ENCODE data around the gene CD38. TPM values are rescaled to one million over a fixed set of nuclear protein-coding genes. Genes with fewer than 3 reads are reported as not detected.
"Not testable (repeated sequence)": the region's sequence is repeated elsewhere in the genome, so short reads cannot be mapped to it uniquely, and the experiment has no call there.

The CD38 gene
- polyA plus RNA-seq (2013, experiment 1 of 2) = 0.26 TPM
- 0.15 TPM for polyA plus RNA-seq (2013, experiment 2 of 2)

GRCh38 chr4:15778289-15779241, at the start of gene CD38:
Gene CD38 (plus strand): TSS chr4:15778328. CDS start chr4:15778415, 87 bp downstream.
- H3K9me3 ChIP-seq (ENCODE audit: control insufficient read depth, low read length) = no peaks in the 10 kb centered on the region
- 1 to 2% methylated on average over 48 to 66 of the region's 76 CpGs for WGBS, 2 experiments (ENCODE audit: insufficient coverage in 2 of 2)
- H3K36me3 ChIP-seq (ENCODE audit: control insufficient read depth, insufficient read depth, low read length) = no peaks in the 10 kb centered on the region
- peaks cover 5% of the 10 kb centered on the region for H3K4me1 ChIP-seq (ENCODE audit: control insufficient read depth, insufficient read depth, low read length, poor library complexity, severe bottlenecking)
- H3K27ac ChIP-seq (ENCODE audit: low read depth, low read length, severe bottlenecking) = no peak within 1 kb of the TSS
- peak within 1 kb of the TSS; percentile 41 for H3K4me3 ChIP-seq (ENCODE audit: extremely low read depth, insufficient read depth, low read length, poor library complexity, severe bottlenecking)

- no peaks in the 10 kb centered on the region for H3K36me3 ChIP-seq (ENCODE audit: control insufficient read depth, insufficient read depth, low read length)
- no peaks in the 10 kb centered on the region for H3K4me1 ChIP-seq (ENCODE audit: control insufficient read depth, insufficient read depth, low read length, poor library complexity, severe bottlenecking)
- no peaks in the 10 kb centered on the region for H3K9me3 ChIP-seq (ENCODE audit: control insufficient read depth, low read length)
- H3K27ac ChIP-seq (ENCODE audit: low read depth, low read length, severe bottlenecking) = no peak overlapping the region
- 13 to 25% methylated on average over 2 of the region's 3 CpGs for WGBS, 2 experiments (ENCODE audit: insufficient coverage in 2 of 2)
- no peak overlapping the region for H3K4me3 ChIP-seq (ENCODE audit: extremely low read depth, insufficient read depth, low read length, poor library complexity, severe bottlenecking)
Observed at GRCh38 chr4:15729910-15730533, 48.1 kb upstream of the CD38 start.

- 50 to 71% methylated on average over 2 to 4 of the region's 5 CpGs for WGBS, 2 experiments (ENCODE audit: insufficient coverage in 2 of 2)
- H3K9me3 ChIP-seq (ENCODE audit: control insufficient read depth, low read length); H3K27ac ChIP-seq (ENCODE audit: low read depth, low read length, severe bottlenecking); H3K4me3 ChIP-seq (ENCODE audit: extremely low read depth, insufficient read depth, low read length, poor library complexity, severe bottlenecking); H3K36me3 ChIP-seq (ENCODE audit: control insufficient read depth, insufficient read depth, low read length); H3K4me1 ChIP-seq (ENCODE audit: control insufficient read depth, insufficient read depth, low read length, poor library complexity, severe bottlenecking): not testable (repeated sequence)
Observed at GRCh38 chr4:15733061-15733460, 45.1 kb upstream of the CD38 start.

- Histone ChIP-seq H3K27ac (ENCODE audit: low read depth, low read length, severe bottlenecking) (no peak overlapping the region), H3K4me1 (ENCODE audit: control insufficient read depth, insufficient read depth, low read length, poor library complexity, severe bottlenecking) (no peaks in the 10 kb centered on the region), H3K4me3 (ENCODE audit: extremely low read depth, insufficient read depth, low read length, poor library complexity, severe bottlenecking) (no peak overlapping the region), H3K9me3 (ENCODE audit: control insufficient read depth, low read length) (no peaks in the 10 kb centered on the region), H3K36me3 (ENCODE audit: control insufficient read depth, insufficient read depth, low read length) (no peaks in the 10 kb centered on the region)
- WGBS, 2 experiments (ENCODE audit: insufficient coverage in 2 of 2) = 93 to 100% methylated on average over 1 to 2 of the region's 6 CpGs
Observed at GRCh38 chr4:15735536-15735935, 42.6 kb upstream of the CD38 start.

- Histone ChIP-seq H3K36me3 (ENCODE audit: control insufficient read depth, insufficient read depth, low read length) (no peaks in the 10 kb centered on the region), H3K4me3 (ENCODE audit: extremely low read depth, insufficient read depth, low read length, poor library complexity, severe bottlenecking) (no peak overlapping the region), H3K27ac (ENCODE audit: low read depth, low read length, severe bottlenecking) (no peak overlapping the region), H3K4me1 (ENCODE audit: control insufficient read depth, insufficient read depth, low read length, poor library complexity, severe bottlenecking) (no peaks in the 10 kb centered on the region), H3K9me3 (ENCODE audit: control insufficient read depth, low read length) (no peaks in the 10 kb centered on the region)
- WGBS, 2 experiments (ENCODE audit: insufficient coverage in 2 of 2) = 70 to 83% methylated on average over 2 to 4 of the region's 4 CpGs
Observed at GRCh38 chr4:15736514-15737050, 41.5 kb upstream of the CD38 start.

GRCh38 chr4:15737255-15737654, 40.9 kb upstream of the CD38 start:
- no peak overlapping the region for H3K27ac ChIP-seq (ENCODE audit: low read depth, low read length, severe bottlenecking)
- no peaks in the 10 kb centered on the region for H3K36me3 ChIP-seq (ENCODE audit: control insufficient read depth, insufficient read depth, low read length)
- WGBS, 2 experiments (ENCODE audit: insufficient coverage in 2 of 2) = 67 to 78% methylated on average over 1 to 2 of the region's 3 CpGs
- no peak overlapping the region for H3K4me3 ChIP-seq (ENCODE audit: extremely low read depth, insufficient read depth, low read length, poor library complexity, severe bottlenecking)
- H3K4me1 ChIP-seq (ENCODE audit: control insufficient read depth, insufficient read depth, low read length, poor library complexity, severe bottlenecking) = no peaks in the 10 kb centered on the region
- peaks cover 1% of the 10 kb centered on the region for H3K9me3 ChIP-seq (ENCODE audit: control insufficient read depth, low read length)

GRCh38 chr4:15738877-15739276, 39.3 kb upstream of the CD38 start:
- H3K4me3 ChIP-seq (ENCODE audit: extremely low read depth, insufficient read depth, low read length, poor library complexity, severe bottlenecking) = no peak overlapping the region
- peaks cover 10% of the 10 kb centered on the region for H3K9me3 ChIP-seq (ENCODE audit: control insufficient read depth, low read length)
- no peak overlapping the region for H3K27ac ChIP-seq (ENCODE audit: low read depth, low read length, severe bottlenecking)
- H3K4me1 ChIP-seq (ENCODE audit: control insufficient read depth, insufficient read depth, low read length, poor library complexity, severe bottlenecking) = peaks cover 3% of the 10 kb centered on the region
- H3K36me3 ChIP-seq (ENCODE audit: control insufficient read depth, insufficient read depth, low read length) = no peaks in the 10 kb centered on the region
- WGBS, 2 experiments (ENCODE audit: insufficient coverage in 2 of 2) = 80 to 100% methylated on average over 1 of the region's 1 CpG

GRCh38 chr4:15740764-15741404, 37.2 kb upstream of the CD38 start:
- peaks cover 3% of the 10 kb centered on the region for H3K4me1 ChIP-seq (ENCODE audit: control insufficient read depth, insufficient read depth, low read length, poor library complexity, severe bottlenecking)
- no peak overlapping the region for H3K27ac ChIP-seq (ENCODE audit: low read depth, low read length, severe bottlenecking)
- H3K9me3 ChIP-seq (ENCODE audit: control insufficient read depth, low read length) = peaks cover 10% of the 10 kb centered on the region
- 72 to 100% methylated on average over 4 to 5 of the region's 11 CpGs for WGBS, 2 experiments (ENCODE audit: insufficient coverage in 2 of 2)
- H3K36me3 ChIP-seq (ENCODE audit: control insufficient read depth, insufficient read depth, low read length) = no peaks in the 10 kb centered on the region
- H3K4me3 ChIP-seq (ENCODE audit: extremely low read depth, insufficient read depth, low read length, poor library complexity, severe bottlenecking) = no peak overlapping the region

- H3K36me3 ChIP-seq (ENCODE audit: control insufficient read depth, insufficient read depth, low read length) = no peaks in the 10 kb centered on the region
- H3K4me3 ChIP-seq (ENCODE audit: extremely low read depth, insufficient read depth, low read length, poor library complexity, severe bottlenecking) = no peak overlapping the region
- H3K4me1 ChIP-seq (ENCODE audit: control insufficient read depth, insufficient read depth, low read length, poor library complexity, severe bottlenecking) = peaks cover 3% of the 10 kb centered on the region
- WGBS, 2 experiments (ENCODE audit: insufficient coverage in 2 of 2) = 86% methylated on average over 1 of the region's 1 CpG; no CpG with 5 or more reads in 1 of the 2 experiments
- peaks cover 10% of the 10 kb centered on the region for H3K9me3 ChIP-seq (ENCODE audit: control insufficient read depth, low read length)
- no peak overlapping the region for H3K27ac ChIP-seq (ENCODE audit: low read depth, low read length, severe bottlenecking)
Observed at GRCh38 chr4:15742083-15742582, 36.0 kb upstream of the CD38 start.

GRCh38 chr4:15742637-15743036, 35.5 kb upstream of the CD38 start:
- peaks cover 3% of the 10 kb centered on the region for H3K4me1 ChIP-seq (ENCODE audit: control insufficient read depth, insufficient read depth, low read length, poor library complexity, severe bottlenecking)
- no peaks in the 10 kb centered on the region for H3K36me3 ChIP-seq (ENCODE audit: control insufficient read depth, insufficient read depth, low read length)
- no peak overlapping the region for H3K27ac ChIP-seq (ENCODE audit: low read depth, low read length, severe bottlenecking)
- no peak overlapping the region for H3K4me3 ChIP-seq (ENCODE audit: extremely low read depth, insufficient read depth, low read length, poor library complexity, severe bottlenecking)
- peaks cover 10% of the 10 kb centered on the region for H3K9me3 ChIP-seq (ENCODE audit: control insufficient read depth, low read length)
- WGBS, 2 experiments (ENCODE audit: insufficient coverage in 2 of 2) = 67 to 70% methylated on average over 1 of the region's 1 CpG

Measured in mesodermal cell (in vitro differentiated cells).